ENCODE results near the gene UBE2U. TPM values are rescaled to one million over a fixed set of nuclear protein-coding genes. Genes with fewer than 3 reads are reported as not detected.

The UBE2U gene
- total RNA-seq, 1 experiment from 2014 or later = not detected

GRCh38 chr1:64162151-64162550 lies 41.3 kb upstream of the UBE2U start:
- no TSS peak for BruUV-seq (replicated peaks)

More at GRCh38 chr1:64162151-64162550, 41.3 kb upstream of the UBE2U start:
- ChIA-PET RAD21 (ENCODE audit: low non-redundant PET in 1 of 2, low total read pairs in 2 of 2, uncharacterized antibody in 2 of 2, unreplicated experiment in 2 of 2) (no interaction called here), CTCF (interaction anchor here (1.7 kb wide), 1 partner anchor 500 kb away, joined by 3 read pairs; no protein-coding TSS in a partner anchor), POLR2A (no interaction called here)
- Histone ChIP-seq H3K4me3 (replicated peaks in 1 of 2; ENCODE audit: low read depth in 1 of 2, low read length in 2 of 2) (no peak overlapping the region), H4K20me1 (ENCODE audit: insufficient read depth) (no peaks in the 10 kb centered on the region), H3K9me3 (ENCODE audit: control insufficient read depth in 1 of 2, insufficient read depth in 1 of 2, low read depth in 1 of 2, low read length in 2 of 2) (no peaks in the 10 kb centered on the region), H3K4me1 (ENCODE audit: control insufficient read depth in 1 of 2, insufficient read depth in 2 of 2, low read length in 2 of 2) (no peaks in the 10 kb centered on the region), H3K36me3 (ENCODE audit: control insufficient read depth in 1 of 2, insufficient read depth in 2 of 2, low read length in 2 of 2) (no peaks in the 10 kb centered on the region), H2AFZ (ENCODE audit: low read depth, low read length, poor library complexity, severe bottlenecking) (no peak overlapping the region), H3K9me2 (ENCODE audit: insufficient read depth) (no peaks in the 10 kb centered on the region), H3K79me2 (ENCODE audit: insufficient read depth, low read length) (no peaks in the 10 kb centered on the region), H3K27me3 (ENCODE audit: insufficient read depth, low read length) (no peaks in the 10 kb centered on the region), H3K27ac (ENCODE audit: low read depth, low read length) (no peak overlapping the region), H3K4me2 (ENCODE audit: low read length) (no peak overlapping the region), H3K9ac (ENCODE audit: low read length) (no peak overlapping the region)
- DNase-seq (ENCODE audit: low read depth, low spot score) (no peak), ATAC-seq (no peak)
- TF ChIP-seq REST (IDR thresholded peaks at IDR 0.05; ENCODE audit: low read depth) (no peak), ELF1 (IDR thresholded peaks at IDR 0.05; ENCODE audit: borderline replicate concordance, low read depth) (no peak), SP1 (IDR thresholded peaks at IDR 0.05; ENCODE audit: low read depth) (no peak), RAD21 (IDR thresholded peaks at IDR 0.05; ENCODE audit: low read depth) (no peak), EGR1 (IDR thresholded peaks at IDR 0.05; ENCODE audit: low read depth) (no peak), EZH2phosphoT487 (IDR thresholded peaks at IDR 0.05; ENCODE audit: borderline replicate concordance) (no peak), ZBTB33 (IDR thresholded peaks at IDR 0.05; ENCODE audit: extremely low read depth, insufficient replicate concordance, low read length) (no peak), SRF (IDR thresholded peaks at IDR 0.05; ENCODE audit: low read depth) (no peak), JUND (IDR thresholded peaks at IDR 0.05) (no peak), SIN3A (IDR thresholded peaks at IDR 0.05; ENCODE audit: low read depth) (no peak), YY1 (IDR thresholded peaks at IDR 0.05; ENCODE audit: extremely low read depth, insufficient replicate concordance, low read depth, low read length) (no peak), EZH2 (IDR thresholded peaks at IDR 0.05) (no peak), MAX (IDR thresholded peaks at IDR 0.05) (no peak), ZNF274 (IDR thresholded peaks at IDR 0.05; ENCODE audit: low read depth, low read length) (no peak), ATF3 (IDR thresholded peaks at IDR 0.05) (no peak), FOSL1 (IDR thresholded peaks at IDR 0.05; ENCODE audit: low read depth) (no peak), CBX3 (IDR thresholded peaks at IDR 0.05; ENCODE audit: low read depth) (no peak), TCF7L2 (IDR thresholded peaks at IDR 0.05; ENCODE audit: borderline replicate concordance, extremely low read depth, insufficient read depth, insufficient read length) (no peak), POLR2AphosphoS5 (IDR thresholded peaks at IDR 0.05; ENCODE audit: low read depth, low read length) (no peak), CEBPB (IDR thresholded peaks at IDR 0.05; ENCODE audit: low read depth) (no peak)
- intact Hi-C loops (cut with micrococcal nuclease) = no loop called here
